ENCODE results near the gene NDUFB6.

DNA sequence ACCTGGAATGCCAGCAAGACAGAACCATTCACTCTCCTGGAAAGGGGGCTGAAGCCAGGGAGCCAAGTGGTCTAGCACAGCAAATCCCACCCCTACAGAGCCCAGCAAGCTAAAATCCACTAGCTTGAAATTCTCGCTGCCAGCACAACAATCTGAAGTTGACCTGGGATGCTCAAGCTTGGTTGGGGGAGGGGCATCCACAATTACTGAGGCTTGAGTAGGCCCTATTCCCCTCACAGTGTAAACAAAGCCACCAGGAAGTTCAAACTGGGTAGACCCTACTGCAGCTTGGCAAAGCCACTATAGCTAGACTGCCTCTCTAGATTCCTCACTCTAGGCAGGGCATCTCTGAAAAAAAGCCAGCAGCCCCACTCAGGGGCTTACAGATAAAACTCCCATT lies 64.2 kb downstream of the NDUFB6 start:
- TF ChIP-seq CTCF (IDR thresholded peaks at IDR 0.05 in 2 of 3, conservative IDR thresholded peaks at IDR 0.05 in 1 of 3; ENCODE audit: control insufficient read depth in 2 of 3, extremely low read depth in 1 of 3, insufficient read depth in 1 of 3, low read depth in 3 of 3, low read length in 3 of 3) (no peak), DPF2 (IDR thresholded peaks at IDR 0.05) (no peak), HDGF (IDR thresholded peaks at IDR 0.05) (no peak)

All from GM12878 (cell line).